Spleen (tissue), 11 donors: ENCODE measurements around the gene MYT1. TPM values are rescaled to one million over a fixed set of nuclear protein-coding genes. Genes with fewer than 3 reads are reported as not detected.

Experiments
- DNase-seq: peaks from one replicate; pipeline ENCODE4 v3.0.0-alpha.2; 2020
- H3K27ac ChIP-seq, 8 donors: fragments of 200-600 bp; sonication (generic) in 7 of 8; 1 replicate in 4 of 8; 2 replicates in 4 of 8; pipeline versions ENCODE4 v1.5.0 to v1.8.0; 2016 to 2021; ENCODE audit warnings: inconsistent platforms in 4 of 8, mild to moderate bottlenecking in 4 of 8, moderate library complexity in 1 of 8
- H3K27me3 ChIP-seq, 7 donors: fragments of 200-600 bp; sonication (generic) in 6 of 7; replicated peaks in 1 of 7; 1 replicate in 4 of 7; 2 replicates in 3 of 7; pipeline versions ENCODE4 v1.5.0 to v1.8.0; 2016 to 2021; ENCODE audit warnings: inconsistent platforms in 3 of 7, mild to moderate bottlenecking in 1 of 7
- H3K36me3 ChIP-seq, 6 donors: fragments of 200-600 bp; sonication (generic) in 5 of 6; 1 replicate in 4 of 6; 2 replicates in 2 of 6; pipeline versions ENCODE4 v1.5.0 to v1.8.0; 2016 to 2021; ENCODE audit warnings: inconsistent platforms in 2 of 6
- H3K4me1 ChIP-seq, 6 donors: fragments of 200-600 bp; sonication (generic) in 5 of 6; 1 replicate in 3 of 6; 2 replicates in 3 of 6; pipeline versions ENCODE4 v1.5.0 to v1.8.0; 2016 to 2021; ENCODE audit warnings: inconsistent platforms in 3 of 6
- H3K4me3 ChIP-seq, 8 donors: fragments of 200-600 bp; sonication (generic) in 7 of 8; 1 replicate in 4 of 8; 2 replicates in 4 of 8; pipeline versions ENCODE4 v1.5.0 to v1.8.0; 2016 to 2021; ENCODE audit warnings: inconsistent platforms in 4 of 8, mild to moderate bottlenecking in 4 of 8, moderate library complexity in 2 of 8
- H3K9me3 ChIP-seq, 8 donors: fragments of 200-600 bp; sonication (generic) in 7 of 8; 1 replicate in 4 of 8; 2 replicates in 4 of 8; pipeline versions ENCODE4 v1.5.0 to v1.8.0; 2016 to 2021; ENCODE audit warnings: inconsistent platforms in 4 of 8
- POLR2A ChIP-seq, 3 donors: fragments of 450-650 bp; IDR thresholded peaks; one replicate each; pipeline ENCODE4 v1.5.1; 2017; ENCODE audit warnings: antibody characterized with exemption in 3 of 3, mild to moderate bottlenecking in 1 of 3
- POLR2AphosphoS5 ChIP-seq, 3 donors: sonication (generic); formaldehyde crosslinking; IDR thresholded peaks; one replicate each; pipeline ENCODE4 v1.5.1; 2017; ENCODE audit warnings: antibody characterized with exemption in 3 of 3
- WGBS, 5 donors: extraction: QIAGEN DNeasy Blood & Tissue Kit in 3 of 5; methylation state at CpG; one replicate each; pipeline versions ENCODE4 v1.1.5 to v1.1.7; 2013 to 2018; 5-methylcytosine and 5-hydroxymethylcytosine counted together
- intact Hi-C: fragments of 100-400 bp; cut with DNase I; formaldehyde crosslinking; loops from one replicate; pipeline ENCODE4 v1.15.0; 2023; ENCODE audit warnings: low total_unique reads
- polyA plus RNA-seq, 3 donors: library from polyadenylated mRNA; stranded (reverse); fragments of 200-250 nt; gene quantifications; one replicate each; pipeline ENCODE4 v1.2.1, GENCODE V29; 2013
- total RNA-seq, 7 donors: library from RNA; depleted of rRNA in 3 of 7; stranded (reverse); fragments of >200 nt in 3 of 7; fragmentation: NEBNext Ultra II Directional in 4 of 7; extraction: Animal tissue kit (Norgen Biotek cat#: 25700) in 4 of 7; gene quantifications; one replicate each; pipeline versions ENCODE4 v1.1.0 to v1.2.1, GENCODE V29; 2016 to 2021
- TF ChIP-seq, protein P1 (sequence below), 11 experiments: fragments of 200-600 bp in 7 of 11; fragments of 450-650 bp in 4 of 11; sonication (generic) in 4 of 11; IDR thresholded peaks in 8 of 11; conservative IDR thresholded peaks in 3 of 11; 1 replicate in 7 of 11; 2 replicates in 4 of 11; pipeline versions ENCODE4 v1.4.0 to v1.8.0; 2016 to 2021; ENCODE audit warnings: antibody characterized with exemption in 11 of 11, inconsistent platforms in 4 of 11, mild to moderate bottlenecking in 1 of 11
- donor health status: healthy with polysubstance abuse.
- donor health status: DM: no; HTN: no; CAD: no; lungs with moderate emphysema.
- donor health status: DM: no; HTN: no; CAD: no.
- donor health status: Bipolar disorder and iron deficiency.
- donor health status: healthy.
- donor health status: DM: no; HTN: no; CAD: no.
- donor health status: DM: yes; HTN: yes; CAD: no.

The MYT1 gene
- total and polyA plus RNA-seq, 10 donors, result 0.08 to 2.2 (median 0.60) TPM; not detected in 3

DNA sequence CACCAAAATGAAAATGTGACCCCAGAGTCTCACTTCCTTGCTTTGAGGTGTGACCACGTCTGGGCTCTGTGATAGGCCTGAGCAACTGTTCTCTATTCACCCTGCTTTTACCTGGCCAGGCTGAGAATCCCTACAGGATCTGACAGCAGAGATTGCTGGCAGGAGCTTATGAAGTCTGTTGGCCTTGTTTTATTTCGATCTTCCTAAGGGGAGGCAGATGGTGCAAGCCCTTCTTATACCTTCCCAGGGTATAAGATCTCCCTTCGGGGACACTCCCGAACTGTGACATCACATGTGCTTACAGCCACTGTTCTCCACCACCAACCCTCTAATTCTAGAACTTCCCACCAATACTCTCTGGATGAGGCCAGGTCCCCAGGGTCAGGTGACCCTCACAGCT lies 26.8 kb downstream of the MYT1 start:
- Histone ChIP-seq H3K9me3 (peaks cover 0 to 8% (median 0%) of the 10 kb centered on the region in 8 donors), H3K27me3 (peaks cover 0 to 30% (median 5%) of the 10 kb centered on the region in 7 donors), H3K4me3 (no peak overlapping the region), H3K27ac (no peak overlapping the region), H3K4me1 (no peaks in the 10 kb centered on the region), H3K36me3 (no peaks in the 10 kb centered on the region)
- intact Hi-C loops, result no loop called here
- TF ChIP-seq POLR2AphosphoS5 (IDR thresholded peaks at IDR 0.05) (no peak), POLR2A (IDR thresholded peaks at IDR 0.05) (no peak)
- TF ChIP-seq, protein P1, sequence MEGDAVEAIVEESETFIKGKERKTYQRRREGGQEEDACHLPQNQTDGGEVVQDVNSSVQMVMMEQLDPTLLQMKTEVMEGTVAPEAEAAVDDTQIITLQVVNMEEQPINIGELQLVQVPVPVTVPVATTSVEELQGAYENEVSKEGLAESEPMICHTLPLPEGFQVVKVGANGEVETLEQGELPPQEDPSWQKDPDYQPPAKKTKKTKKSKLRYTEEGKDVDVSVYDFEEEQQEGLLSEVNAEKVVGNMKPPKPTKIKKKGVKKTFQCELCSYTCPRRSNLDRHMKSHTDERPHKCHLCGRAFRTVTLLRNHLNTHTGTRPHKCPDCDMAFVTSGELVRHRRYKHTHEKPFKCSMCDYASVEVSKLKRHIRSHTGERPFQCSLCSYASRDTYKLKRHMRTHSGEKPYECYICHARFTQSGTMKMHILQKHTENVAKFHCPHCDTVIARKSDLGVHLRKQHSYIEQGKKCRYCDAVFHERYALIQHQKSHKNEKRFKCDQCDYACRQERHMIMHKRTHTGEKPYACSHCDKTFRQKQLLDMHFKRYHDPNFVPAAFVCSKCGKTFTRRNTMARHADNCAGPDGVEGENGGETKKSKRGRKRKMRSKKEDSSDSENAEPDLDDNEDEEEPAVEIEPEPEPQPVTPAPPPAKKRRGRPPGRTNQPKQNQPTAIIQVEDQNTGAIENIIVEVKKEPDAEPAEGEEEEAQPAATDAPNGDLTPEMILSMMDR (IDR thresholded peaks at IDR 0.05 in 8 of 11, conservative IDR thresholded peaks at IDR 0.05 in 3 of 11), result no peak
- WGBS, 5 donors, result 77 to 91% (median 86%) methylated on average over 4 of the region's 4 CpGs
- DNase-seq, result no peak

DNA sequence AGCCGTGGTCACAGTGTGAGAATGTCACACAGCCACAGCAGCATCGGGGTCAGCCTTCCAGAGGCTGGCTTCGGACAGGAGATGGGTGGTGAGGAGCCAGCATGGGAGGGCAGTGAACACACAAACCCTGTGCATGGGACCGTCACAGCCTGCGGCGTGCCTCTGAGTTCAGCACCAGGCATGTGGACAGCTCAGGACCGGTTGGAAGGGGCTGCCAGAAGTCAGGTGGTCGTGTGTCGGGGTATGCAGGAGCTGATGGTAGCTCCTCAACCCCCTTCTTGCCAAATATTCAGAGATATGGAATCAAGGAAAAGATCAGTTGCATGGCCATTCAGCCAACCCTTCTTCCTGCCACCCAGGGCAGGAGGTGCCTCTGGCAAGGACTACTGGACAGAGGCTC lies 28.2 kb downstream of the MYT1 start:
- no peak for DNase-seq
- intact Hi-C loops, result no loop called here
- no peak overlapping the region for H3K4me3 ChIP-seq

DNA sequence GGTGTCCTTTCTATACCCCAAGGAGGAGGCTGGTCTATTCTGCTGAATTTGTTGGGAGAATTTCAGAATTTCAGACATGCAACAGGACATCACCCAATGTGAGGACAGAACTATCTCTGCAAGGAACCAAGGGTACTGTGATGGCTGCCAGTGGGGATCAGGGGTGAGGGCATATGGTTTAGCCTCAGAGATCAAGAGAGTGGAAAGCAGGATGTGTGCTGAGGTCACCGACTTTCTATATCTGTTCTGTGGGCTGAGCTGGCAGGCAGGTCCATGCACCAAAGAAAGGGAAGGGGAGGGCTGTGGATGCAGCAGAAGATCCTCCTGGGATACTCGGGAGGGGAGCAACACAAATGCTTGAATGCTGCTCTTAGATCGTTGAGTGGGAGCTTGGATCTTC lies 28.8 kb downstream of the MYT1 start:
- Histone ChIP-seq H3K4me3 (no peak overlapping the region), H3K27me3 (peaks cover 0 to 49% (median 5%) of the 10 kb centered on the region in 7 donors), H3K36me3 (no peaks in the 10 kb centered on the region), H3K27ac (no peak overlapping the region), H3K4me1 (no peaks in the 10 kb centered on the region), H3K9me3 (no peaks in the 10 kb centered on the region)
- intact Hi-C loops, result no loop called here
- no peak for DNase-seq
- TF ChIP-seq POLR2A (IDR thresholded peaks at IDR 0.05) (no peak), POLR2AphosphoS5 (IDR thresholded peaks at IDR 0.05) (no peak)
- TF ChIP-seq, protein P1 (IDR thresholded peaks at IDR 0.05 in 8 of 11, conservative IDR thresholded peaks at IDR 0.05 in 3 of 11), result no peak
- WGBS, 5 donors, result 60 to 68% (median 66%) methylated on average over 3 of the region's 3 CpGs

More for the DNA sequence above, 28.2 kb downstream of the MYT1 start:
- Histone ChIP-seq H3K27ac (no peak overlapping the region), H3K27me3 (peaks cover 0 to 44% (median 5%) of the 10 kb centered on the region in 7 donors), H3K36me3 (no peaks in the 10 kb centered on the region), H3K9me3 (no peaks in the 10 kb centered on the region), H3K4me1 (no peaks in the 10 kb centered on the region)
- TF ChIP-seq POLR2A (IDR thresholded peaks at IDR 0.05) (no peak), POLR2AphosphoS5 (IDR thresholded peaks at IDR 0.05) (no peak)
- TF ChIP-seq, protein P1 (IDR thresholded peaks at IDR 0.05 in 8 of 11, conservative IDR thresholded peaks at IDR 0.05 in 3 of 11), result no peak
- 52 to 69% (median 55%) methylated on average over 8 to 9 of the region's 9 CpGs for WGBS, 5 donors

DNA sequence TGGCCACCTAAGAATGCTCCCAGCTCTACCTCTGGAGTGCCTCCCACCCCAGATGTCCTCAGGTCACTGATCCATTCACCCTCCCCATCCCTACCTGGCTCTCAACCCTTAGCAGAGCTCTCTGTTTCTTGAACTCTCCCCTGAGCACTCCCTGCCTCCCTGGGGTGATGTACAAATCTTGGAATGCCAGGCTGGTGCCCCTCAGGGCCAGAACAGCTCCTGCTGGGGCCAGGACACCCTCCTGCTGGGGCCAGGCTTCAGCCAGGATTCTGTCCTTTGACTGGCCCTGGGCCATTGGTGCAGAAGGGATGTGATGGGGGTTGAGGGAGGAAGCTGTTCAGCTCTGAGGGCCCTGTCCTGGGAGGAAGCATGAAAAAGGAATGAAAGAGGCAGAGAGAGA lies 30.0 kb downstream of the MYT1 start:
- TF ChIP-seq POLR2A (IDR thresholded peaks at IDR 0.05), result no peak
- TF ChIP-seq, protein P1 (IDR thresholded peaks at IDR 0.05 in 8 of 11, conservative IDR thresholded peaks at IDR 0.05 in 3 of 11), result no peak
- TF ChIP-seq POLR2AphosphoS5 (IDR thresholded peaks at IDR 0.05), result no peak
- Histone ChIP-seq H3K4me3 (no peak overlapping the region), H3K4me1 (no peaks in the 10 kb centered on the region), H3K27me3 (peaks cover 0 to 58% (median 5%) of the 10 kb centered on the region in 7 donors), H3K9me3 (no peaks in the 10 kb centered on the region), H3K27ac (no peak overlapping the region), H3K36me3 (no peaks in the 10 kb centered on the region)
- intact Hi-C loops, result no loop called here
- no peak for DNase-seq
